GM21528 (cell line): ENCODE results near the gene CCND3.

Source experiments
- ATAC-seq: cut with Tn5 transposase; IDR thresholded peaks from one replicate; pipeline ENCODE4 v1.9.1; 2021; ENCODE audit warnings: mild to moderate bottlenecking, moderate library complexity; ENCODE audit not compliant: unreplicated experiment, low FRiP score

CCND3 gene

GRCh38 chr6:41927253-41927652 is 14.4 kb downstream of the CCND3 start:
- ATAC-seq, result no peak

GRCh38 chr6:41922154-41922553 is 19.5 kb downstream of the CCND3 start:
- ATAC-seq, result no peak

GRCh38 chr6:41921712-41921998 is 20.0 kb downstream of the CCND3 start:
- ATAC-seq, result peak; percentile 9

- peak; percentile 84 for ATAC-seq
These were observed 20.5 kb downstream of the CCND3 start, which contains the start of the genes BYSL and MED20 for GRCh38 chr6:41920921-41921711. BYSL (plus strand) TSS chr6:41921499; CDS start chr6:41921563, 64 bp downstream. MED20 (minus strand) TSS chr6:41921139; CDS start chr6:41921018, 121 bp downstream.

GRCh38 chr6:41917528-41917927 is 24.1 kb downstream of the CCND3 start:
- no peak for ATAC-seq

- ATAC-seq, result no peak
These were observed 26.6 kb downstream of the CCND3 start for GRCh38 chr6:41914869-41915530.

- no peak for ATAC-seq
These were observed 27.3 kb downstream of the CCND3 start for GRCh38 chr6:41914343-41914742.

GRCh38 chr6:41909727-41910126 is 31.9 kb downstream of the CCND3 start:
- ATAC-seq, result no peak

- no peak for ATAC-seq
These were observed 39.6 kb downstream of the CCND3 start for GRCh38 chr6:41901882-41902519.

- no peak for ATAC-seq
These were observed 40.7 kb downstream of the CCND3 start for GRCh38 chr6:41900861-41901260.

- no peak for ATAC-seq
These were observed 45.3 kb downstream of the CCND3 start for GRCh38 chr6:41896281-41896680.

GRCh38 chr6:41895300-41896233 is 46.0 kb downstream of the CCND3 start, which contains the start of gene USP49:
USP49 (minus strand) TSS chr6:41895375; CDS start chr6:41806983, 88,392 bp downstream.
- peak; percentile 69 for ATAC-seq

- peak; percentile 45 for ATAC-seq
These were observed 47.0 kb downstream of the CCND3 start for GRCh38 chr6:41894366-41895299.

- ATAC-seq, result no peak
These were observed 48.6 kb downstream of the CCND3 start for GRCh38 chr6:41892921-41893564.

- no peak for ATAC-seq
These were observed 54.3 kb downstream of the CCND3 start for GRCh38 chr6:41887331-41887751.

GRCh38 chr6:41885930-41886329 is 55.7 kb downstream of the CCND3 start:
- ATAC-seq, result no peak

GRCh38 chr6:41884957-41885356 is 56.7 kb downstream of the CCND3 start:
- ATAC-seq, result no peak
